HL-60/S4 treated with phorbol 12-myristate 13-acetate at 8.2 ng/mL for 4 days and 3 days (cell line): Measurements from ENCODE around the gene HTR2C.
"Not testable (repeated sequence)": the region's sequence is repeated elsewhere in the genome, so short reads cannot be mapped to it uniquely, and the experiment has no call there.

Experiments
- in situ Hi-C: fragments of 300-500 bp; cut with MboI; formaldehyde crosslinking; loops from 2 replicates; pipeline ENCODE4 v1.15.0; 2022; ENCODE audit warnings: low sequenced_read_pairs

HTR2C gene

GRCh38 chrX:114710571-114710970 lies 126.7 kb downstream of the HTR2C start:
- in situ Hi-C loops, result no loop called here

GRCh38 chrX:114712466-114712865 lies 128.6 kb downstream of the HTR2C start:
- in situ Hi-C loops, result no loop called here

GRCh38 chrX:114715096-114715495 lies 131.2 kb downstream of the HTR2C start:
- in situ Hi-C loops, result no loop called here

GRCh38 chrX:114717921-114718320 lies 134.0 kb downstream of the HTR2C start:
- in situ Hi-C loops, result no loop called here

GRCh38 chrX:114766541-114766940 lies 182.7 kb downstream of the HTR2C start:
- in situ Hi-C loops, result no loop called here

GRCh38 chrX:114774691-114775090 lies 190.8 kb downstream of the HTR2C start:
- in situ Hi-C loops, result no loop called here

- in situ Hi-C loops, result no loop called here
These were observed 199.0 kb downstream of the HTR2C start for GRCh38 chrX:114782925-114783324.

GRCh38 chrX:114787061-114787460 lies 203.2 kb downstream of the HTR2C start:
- in situ Hi-C loops, result no loop called here

GRCh38 chrX:114797494-114797893 lies 213.6 kb downstream of the HTR2C start:
- in situ Hi-C loops, result no loop called here

- in situ Hi-C loops, result no loop called here
These were observed 215.0 kb downstream of the HTR2C start for GRCh38 chrX:114798907-114799306.

- in situ Hi-C loops, result no loop called here
These were observed 216.8 kb downstream of the HTR2C start for GRCh38 chrX:114800719-114801118.

GRCh38 chrX:114819509-114819908 lies 235.6 kb downstream of the HTR2C start:
- in situ Hi-C loops, result no loop called here

GRCh38 chrX:114841051-114841450 lies 257.2 kb downstream of the HTR2C start:
- in situ Hi-C loops, result no loop called here

- in situ Hi-C loops, result no loop called here
These were observed 258.3 kb downstream of the HTR2C start for GRCh38 chrX:114842181-114842580.

- in situ Hi-C loops, result no loop called here
These were observed 305.6 kb downstream of the HTR2C start for GRCh38 chrX:114889481-114889880.

GRCh38 chrX:114903618-114904017 lies 319.7 kb downstream of the HTR2C start:
- in situ Hi-C loops, result no loop called here

GRCh38 chrX:114905251-114905650 lies 321.4 kb downstream of the HTR2C start:
- in situ Hi-C loops, result no loop called here

- in situ Hi-C loops, result no loop called here
These were observed 323.2 kb downstream of the HTR2C start for GRCh38 chrX:114906984-114907510.

GRCh38 chrX:114924423-114924822 lies 340.5 kb downstream of the HTR2C start:
- in situ Hi-C loops, result no loop called here

GRCh38 chrX:114924856-114925255 lies 341.0 kb downstream of the HTR2C start:
- in situ Hi-C loops, result no loop called here

GRCh38 chrX:114930227-114930626 lies 346.3 kb downstream of the HTR2C start:
- in situ Hi-C loops, result no loop called here

GRCh38 chrX:114932550-114932949 lies 348.7 kb downstream of the HTR2C start:
- in situ Hi-C loops, result no loop called here

GRCh38 chrX:114933291-114933690 lies 349.4 kb downstream of the HTR2C start:
- in situ Hi-C loops, result not testable (repeated sequence)
